ENCODE measurements around the gene KRT74.

DNA sequence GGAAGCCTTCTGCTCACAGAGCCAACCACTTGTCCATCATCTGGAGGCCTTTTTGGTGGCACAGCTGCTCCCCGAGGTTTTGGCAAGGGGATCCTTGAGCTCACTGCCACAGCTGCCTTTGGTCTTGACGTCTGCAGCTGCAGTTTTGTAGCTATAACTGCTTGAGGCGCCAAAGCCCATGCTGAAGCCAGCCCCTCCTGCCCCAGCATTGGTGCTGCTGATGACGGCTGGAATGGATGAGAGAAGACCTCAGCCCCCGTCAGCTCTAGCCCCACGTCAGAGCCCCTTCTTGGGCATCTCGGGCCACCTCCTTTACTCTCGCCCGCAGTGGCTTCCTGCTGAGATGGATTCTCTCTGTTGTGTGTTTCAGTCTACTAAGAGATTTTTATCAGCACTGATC is 12.3 kb upstream of the KRT74 start:
- TF ChIP-seq, protein P1, sequence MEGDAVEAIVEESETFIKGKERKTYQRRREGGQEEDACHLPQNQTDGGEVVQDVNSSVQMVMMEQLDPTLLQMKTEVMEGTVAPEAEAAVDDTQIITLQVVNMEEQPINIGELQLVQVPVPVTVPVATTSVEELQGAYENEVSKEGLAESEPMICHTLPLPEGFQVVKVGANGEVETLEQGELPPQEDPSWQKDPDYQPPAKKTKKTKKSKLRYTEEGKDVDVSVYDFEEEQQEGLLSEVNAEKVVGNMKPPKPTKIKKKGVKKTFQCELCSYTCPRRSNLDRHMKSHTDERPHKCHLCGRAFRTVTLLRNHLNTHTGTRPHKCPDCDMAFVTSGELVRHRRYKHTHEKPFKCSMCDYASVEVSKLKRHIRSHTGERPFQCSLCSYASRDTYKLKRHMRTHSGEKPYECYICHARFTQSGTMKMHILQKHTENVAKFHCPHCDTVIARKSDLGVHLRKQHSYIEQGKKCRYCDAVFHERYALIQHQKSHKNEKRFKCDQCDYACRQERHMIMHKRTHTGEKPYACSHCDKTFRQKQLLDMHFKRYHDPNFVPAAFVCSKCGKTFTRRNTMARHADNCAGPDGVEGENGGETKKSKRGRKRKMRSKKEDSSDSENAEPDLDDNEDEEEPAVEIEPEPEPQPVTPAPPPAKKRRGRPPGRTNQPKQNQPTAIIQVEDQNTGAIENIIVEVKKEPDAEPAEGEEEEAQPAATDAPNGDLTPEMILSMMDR (conservative IDR thresholded peaks at IDR 0.05; ENCODE audit: low read depth, low read length), result no peak
- TF ChIP-seq EZH2 (IDR thresholded peaks at IDR 0.05; ENCODE audit: low read length, unreplicated experiment) (no peak), EZH2phosphoT487 (IDR thresholded peaks at IDR 0.05; ENCODE audit: borderline replicate concordance, low read length) (no peak)

Data from PC-3 (cell line).